Spleen (tissue), 11 donors: ENCODE measurements around the gene BCO1. TPM values are rescaled to one million over a fixed set of nuclear protein-coding genes. Genes with fewer than 3 reads are reported as not detected.

Experiments used
- DNase-seq: peaks from one replicate; pipeline ENCODE4 v3.0.0-alpha.2; 2020
- H3K27ac ChIP-seq, 8 donors: fragments of 200-600 bp; sonication (generic) in 7 of 8; 1 replicate in 4 of 8; 2 replicates in 4 of 8; pipeline versions ENCODE4 v1.5.0 to v1.8.0; 2016 to 2021; ENCODE audit warnings: inconsistent platforms in 4 of 8, mild to moderate bottlenecking in 4 of 8, moderate library complexity in 1 of 8
- H3K27me3 ChIP-seq, 7 donors: fragments of 200-600 bp; sonication (generic) in 6 of 7; replicated peaks in 1 of 7; 1 replicate in 4 of 7; 2 replicates in 3 of 7; pipeline versions ENCODE4 v1.5.0 to v1.8.0; 2016 to 2021; ENCODE audit warnings: inconsistent platforms in 3 of 7, mild to moderate bottlenecking in 1 of 7
- H3K36me3 ChIP-seq, 6 donors: fragments of 200-600 bp; sonication (generic) in 5 of 6; 1 replicate in 4 of 6; 2 replicates in 2 of 6; pipeline versions ENCODE4 v1.5.0 to v1.8.0; 2016 to 2021; ENCODE audit warnings: inconsistent platforms in 2 of 6
- H3K4me1 ChIP-seq, 6 donors: fragments of 200-600 bp; sonication (generic) in 5 of 6; 1 replicate in 3 of 6; 2 replicates in 3 of 6; pipeline versions ENCODE4 v1.5.0 to v1.8.0; 2016 to 2021; ENCODE audit warnings: inconsistent platforms in 3 of 6
- H3K4me3 ChIP-seq, 8 donors: fragments of 200-600 bp; sonication (generic) in 7 of 8; 1 replicate in 4 of 8; 2 replicates in 4 of 8; pipeline versions ENCODE4 v1.5.0 to v1.8.0; 2016 to 2021; ENCODE audit warnings: inconsistent platforms in 4 of 8, mild to moderate bottlenecking in 4 of 8, moderate library complexity in 2 of 8
- H3K9me3 ChIP-seq, 8 donors: fragments of 200-600 bp; sonication (generic) in 7 of 8; 1 replicate in 4 of 8; 2 replicates in 4 of 8; pipeline versions ENCODE4 v1.5.0 to v1.8.0; 2016 to 2021; ENCODE audit warnings: inconsistent platforms in 4 of 8
- CTCF ChIP-seq, 11 experiments: fragments of 200-600 bp in 7 of 11; fragments of 450-650 bp in 4 of 11; sonication (generic) in 4 of 11; IDR thresholded peaks in 8 of 11; conservative IDR thresholded peaks in 3 of 11; 1 replicate in 7 of 11; 2 replicates in 4 of 11; pipeline versions ENCODE4 v1.4.0 to v1.8.0; 2016 to 2021; ENCODE audit warnings: antibody characterized with exemption in 11 of 11, inconsistent platforms in 4 of 11, mild to moderate bottlenecking in 1 of 11
- POLR2A ChIP-seq, 3 donors: fragments of 450-650 bp; IDR thresholded peaks; one replicate each; pipeline ENCODE4 v1.5.1; 2017; ENCODE audit warnings: antibody characterized with exemption in 3 of 3, mild to moderate bottlenecking in 1 of 3
- POLR2AphosphoS5 ChIP-seq, 3 donors: sonication (generic); formaldehyde crosslinking; IDR thresholded peaks; one replicate each; pipeline ENCODE4 v1.5.1; 2017; ENCODE audit warnings: antibody characterized with exemption in 3 of 3
- WGBS, 5 donors: extraction: QIAGEN DNeasy Blood & Tissue Kit in 3 of 5; methylation state at CpG; one replicate each; pipeline versions ENCODE4 v1.1.5 to v1.1.7; 2013 to 2018; 5-methylcytosine and 5-hydroxymethylcytosine counted together
- intact Hi-C: fragments of 100-400 bp; cut with DNase I; formaldehyde crosslinking; loops from one replicate; pipeline ENCODE4 v1.15.0; 2023; ENCODE audit warnings: low total_unique reads
- polyA plus RNA-seq, 3 donors: library from polyadenylated mRNA; stranded (reverse); fragments of 200-250 nt; gene quantifications; one replicate each; pipeline ENCODE4 v1.2.1, GENCODE V29; 2013
- total RNA-seq, 7 donors: library from RNA; depleted of rRNA in 3 of 7; stranded (reverse); fragments of >200 nt in 3 of 7; fragmentation: NEBNext Ultra II Directional in 4 of 7; extraction: Animal tissue kit (Norgen Biotek cat#: 25700) in 4 of 7; gene quantifications; one replicate each; pipeline versions ENCODE4 v1.1.0 to v1.2.1, GENCODE V29; 2016 to 2021
- donor health status: healthy with polysubstance abuse.
- donor health status: DM: no; HTN: no; CAD: no; lungs with moderate emphysema.
- donor health status: DM: no; HTN: no; CAD: no.
- donor health status: Bipolar disorder and iron deficiency.
- donor health status: healthy.
- donor health status: DM: no; HTN: no; CAD: no.
- donor health status: DM: yes; HTN: yes; CAD: no.

The BCO1 gene
- total and polyA plus RNA-seq, 10 donors: not detected

GRCh38 chr16:81316176-81316496 lies 77.6 kb downstream of the BCO1 start:
- Histone ChIP-seq H3K9me3 (no peaks in the 10 kb centered on the region), H3K4me3 (peak overlapping the region in 5 of 8 donors; percentile 74 to 98 (median 94)), H3K27me3 (no peaks in the 10 kb centered on the region), H3K4me1 (peaks cover 17 to 73% (median 39%) of the 10 kb centered on the region in 6 donors), H3K27ac (no peak overlapping the region), H3K36me3 (peaks cover 0 to 15% (median 0%) of the 10 kb centered on the region in 6 donors)
- 88 to 94% (median 91%) methylated on average over 5 of the region's 5 CpGs for WGBS, 5 donors
- TF ChIP-seq POLR2A (IDR thresholded peaks at IDR 0.05) (no peak), CTCF (IDR thresholded peaks at IDR 0.05 in 8 of 11, conservative IDR thresholded peaks at IDR 0.05 in 3 of 11) (no peak), POLR2AphosphoS5 (IDR thresholded peaks at IDR 0.05) (no peak)
- intact Hi-C loops: no loop called here
- DNase-seq: no peak

GRCh38 chr16:81318711-81319110 lies 80.2 kb downstream of the BCO1 start:
- no peak overlapping the region for H3K27ac ChIP-seq
- intact Hi-C loops: no loop called here
- no peaks in the 10 kb centered on the region for H3K9me3 ChIP-seq
- 81 to 94% (median 90%) methylated on average over 7 of the region's 7 CpGs for WGBS, 5 donors
- H3K36me3 ChIP-seq: no peaks in the 10 kb centered on the region
- no peaks in the 10 kb centered on the region for H3K27me3 ChIP-seq
- no peak for DNase-seq
- TF ChIP-seq POLR2A (IDR thresholded peaks at IDR 0.05): no peak
- TF ChIP-seq CTCF (IDR thresholded peaks at IDR 0.05 in 8 of 11, conservative IDR thresholded peaks at IDR 0.05 in 3 of 11): no peak
- TF ChIP-seq POLR2AphosphoS5 (IDR thresholded peaks at IDR 0.05): no peak
- H3K4me3 ChIP-seq: no peak overlapping the region
- H3K4me1 ChIP-seq: peaks cover 12 to 49% (median 27%) of the 10 kb centered on the region in 6 donors

- H3K27me3 ChIP-seq: no peaks in the 10 kb centered on the region
- intact Hi-C loops: no loop called here
- H3K4me3 ChIP-seq: no peak overlapping the region
- H3K4me1 ChIP-seq: peaks cover 5 to 42% (median 22%) of the 10 kb centered on the region in 6 donors
- H3K27ac ChIP-seq: no peak overlapping the region
- no peaks in the 10 kb centered on the region for H3K36me3 ChIP-seq
- H3K9me3 ChIP-seq: no peaks in the 10 kb centered on the region
- no peak for TF ChIP-seq POLR2AphosphoS5 (IDR thresholded peaks at IDR 0.05)
- TF ChIP-seq POLR2A (IDR thresholded peaks at IDR 0.05): no peak
- no peak for TF ChIP-seq CTCF (IDR thresholded peaks at IDR 0.05 in 8 of 11, conservative IDR thresholded peaks at IDR 0.05 in 3 of 11)
- 68 to 83% (median 76%) methylated on average over 6 of the region's 6 CpGs for WGBS, 5 donors
- no peak for DNase-seq
Measured at GRCh38 chr16:81319221-81319912, 80.9 kb downstream of the BCO1 start.

- H3K27me3 ChIP-seq: no peaks in the 10 kb centered on the region
- WGBS, 5 donors: 91 to 99% (median 95%) methylated on average over 2 of the region's 2 CpGs
- H3K36me3 ChIP-seq: no peaks in the 10 kb centered on the region
- H3K27ac ChIP-seq: no peak overlapping the region
- TF ChIP-seq CTCF (IDR thresholded peaks at IDR 0.05 in 8 of 11, conservative IDR thresholded peaks at IDR 0.05 in 3 of 11) (no peak), POLR2AphosphoS5 (IDR thresholded peaks at IDR 0.05) (no peak), POLR2A (IDR thresholded peaks at IDR 0.05) (no peak)
- no peaks in the 10 kb centered on the region for H3K9me3 ChIP-seq
- H3K4me1 ChIP-seq: peaks cover 2 to 35% (median 17%) of the 10 kb centered on the region in 6 donors
- intact Hi-C loops: no loop called here
- DNase-seq: no peak
- H3K4me3 ChIP-seq: no peak overlapping the region
Measured at GRCh38 chr16:81321039-81321438, 82.5 kb downstream of the BCO1 start.
